Measurements from ENCODE around the gene UGT1A8.

- TF ChIP-seq ATF3 (IDR thresholded peaks at IDR 0.05) = no peak
- no peak for TF ChIP-seq ATF3 (CRISPR knock-in tag; conservative IDR thresholded peaks at IDR 0.05)
- TF ChIP-seq AFF4 (CRISPR knock-in tag; IDR thresholded peaks at IDR 0.05) = no peak
- TF ChIP-seq TFAP4 (CRISPR knock-in tag; IDR thresholded peaks at IDR 0.05; ENCODE audit: borderline replicate concordance) = no peak
- TF ChIP-seq ZNF398 (CRISPR knock-in tag; IDR thresholded peaks at IDR 0.05) = no peak
- TF ChIP-seq FOXM1 (IDR thresholded peaks at IDR 0.05; ENCODE audit: low read depth) = no peak
- TF ChIP-seq FOXM1 (CRISPR knock-in tag; IDR thresholded peaks at IDR 0.05; ENCODE audit: low read depth) = no peak
Observed at GRCh38 chr2:233714121-233714520, 96.7 kb downstream of the UGT1A8 start.
